ELF-1 (cell line): ENCODE measurements around the gene CPNE9.

Experiments used
- DNase-seq: peaks from one replicate; pipeline ENCODE4 v3.0.0-alpha.2; 2016; ENCODE audit warnings: low read depth, low spot score

CPNE9 gene

GRCh38 chr3:9703736-9704346 lies at the start of gene CPNE9:
Gene CPNE9, plus strand, starts transcription at chr3:9703833. Its CDS starts 164 bp downstream, at chr3:9703997.
- peak; percentile 37 for DNase-seq

- no peak for DNase-seq
Measured at GRCh38 chr3:9659849-9660248, 43.8 kb upstream of the CPNE9 start.

GRCh38 chr3:9660972-9661371 lies 42.7 kb upstream of the CPNE9 start:
- no peak for DNase-seq

GRCh38 chr3:9664119-9664751 lies 39.4 kb upstream of the CPNE9 start:
- no peak for DNase-seq

- no peak for DNase-seq
Measured at GRCh38 chr3:9666704-9667445, 36.8 kb upstream of the CPNE9 start.

GRCh38 chr3:9669277-9669676 lies 34.4 kb upstream of the CPNE9 start:
- DNase-seq, result no peak

GRCh38 chr3:9669720-9670432 lies 33.8 kb upstream of the CPNE9 start:
- DNase-seq, result no peak

GRCh38 chr3:9673082-9673481 lies 30.6 kb upstream of the CPNE9 start:
- no peak for DNase-seq

GRCh38 chr3:9673752-9674151 lies 29.9 kb upstream of the CPNE9 start:
- no peak for DNase-seq

GRCh38 chr3:9675736-9676290 lies 27.8 kb upstream of the CPNE9 start:
- DNase-seq, result no peak

GRCh38 chr3:9676785-9677184 lies 26.8 kb upstream of the CPNE9 start:
- DNase-seq, result no peak

GRCh38 chr3:9678493-9678892 lies 25.1 kb upstream of the CPNE9 start:
- DNase-seq, result no peak

- DNase-seq, result no peak
Measured at GRCh38 chr3:9679476-9680080, 24.1 kb upstream of the CPNE9 start.

- no peak for DNase-seq
Measured at GRCh38 chr3:9681011-9681722, 22.5 kb upstream of the CPNE9 start.

GRCh38 chr3:9681723-9682081 lies 21.9 kb upstream of the CPNE9 start:
- DNase-seq, result no peak

GRCh38 chr3:9682096-9682495 lies 21.5 kb upstream of the CPNE9 start:
- DNase-seq, result no peak

- DNase-seq, result no peak
Measured at GRCh38 chr3:9683426-9683825, 20.2 kb upstream of the CPNE9 start.

GRCh38 chr3:9685216-9686049 lies 18.2 kb upstream of the CPNE9 start:
- DNase-seq, result no peak

- no peak for DNase-seq
Measured at GRCh38 chr3:9686050-9686550, 17.5 kb upstream of the CPNE9 start.

GRCh38 chr3:9686703-9687102 lies 16.9 kb upstream of the CPNE9 start:
- DNase-seq, result no peak
